ENCODE data around the gene HTD2. TPM values are rescaled to one million over a fixed set of nuclear protein-coding genes. Genes with fewer than 3 reads are reported as not detected.

Gene HTD2
- total RNA-seq, 1 experiment from 2014 or later: 8.2 TPM

GRCh38 chr3:58340594-58341244 is 34.4 kb downstream of the HTD2 start:
- Histone ChIP-seq H3K9me3 (no peaks in the 10 kb centered on the region), H3K4me3 (ENCODE audit: low read depth, low read length) (no peak overlapping the region), H3K36me3 (ENCODE audit: control insufficient read depth, insufficient read depth, low read length) (no peaks in the 10 kb centered on the region), H3K4me1 (no peaks in the 10 kb centered on the region), H3K27me3 (replicated peaks; ENCODE audit: control insufficient read depth, insufficient read depth, low read length) (no peaks in the 10 kb centered on the region)
- no peaks in the 10 kb centered on the region for H3K4me1 Mint-ChIP-seq (ENCODE audit: low read depth, unreplicated experiment)
- H3K36me3 Mint-ChIP-seq (ENCODE audit: insufficient read depth, unreplicated experiment): peaks cover 5% of the 10 kb centered on the region
- H3K27me3 Mint-ChIP-seq (ENCODE audit: insufficient read depth, unreplicated experiment): no peaks in the 10 kb centered on the region
- H3K9me3 Mint-ChIP-seq (ENCODE audit: unreplicated experiment): no peaks in the 10 kb centered on the region
- H3K27ac Mint-ChIP-seq (ENCODE audit: unreplicated experiment): no peak overlapping the region
- no peak overlapping the region for H3K4me3 Mint-ChIP-seq (ENCODE audit: unreplicated experiment)
- CTCF ChIA-PET: no interaction called here
- intact Hi-C loops (cut with micrococcal nuclease; ENCODE audit: unreplicated experiment): no loop called here
- no TSS peak for BruUV-seq (replicated peaks)
- POLR2A ChIA-PET: no interaction called here
- DNase-seq: no peak
- TF ChIP-seq, protein P1, sequence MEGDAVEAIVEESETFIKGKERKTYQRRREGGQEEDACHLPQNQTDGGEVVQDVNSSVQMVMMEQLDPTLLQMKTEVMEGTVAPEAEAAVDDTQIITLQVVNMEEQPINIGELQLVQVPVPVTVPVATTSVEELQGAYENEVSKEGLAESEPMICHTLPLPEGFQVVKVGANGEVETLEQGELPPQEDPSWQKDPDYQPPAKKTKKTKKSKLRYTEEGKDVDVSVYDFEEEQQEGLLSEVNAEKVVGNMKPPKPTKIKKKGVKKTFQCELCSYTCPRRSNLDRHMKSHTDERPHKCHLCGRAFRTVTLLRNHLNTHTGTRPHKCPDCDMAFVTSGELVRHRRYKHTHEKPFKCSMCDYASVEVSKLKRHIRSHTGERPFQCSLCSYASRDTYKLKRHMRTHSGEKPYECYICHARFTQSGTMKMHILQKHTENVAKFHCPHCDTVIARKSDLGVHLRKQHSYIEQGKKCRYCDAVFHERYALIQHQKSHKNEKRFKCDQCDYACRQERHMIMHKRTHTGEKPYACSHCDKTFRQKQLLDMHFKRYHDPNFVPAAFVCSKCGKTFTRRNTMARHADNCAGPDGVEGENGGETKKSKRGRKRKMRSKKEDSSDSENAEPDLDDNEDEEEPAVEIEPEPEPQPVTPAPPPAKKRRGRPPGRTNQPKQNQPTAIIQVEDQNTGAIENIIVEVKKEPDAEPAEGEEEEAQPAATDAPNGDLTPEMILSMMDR (IDR thresholded peaks at IDR 0.05; ENCODE audit: insufficient read depth in 1 of 2, low read depth in 1 of 2, low read length in 1 of 2, severe bottlenecking in 1 of 2, unreplicated experiment in 1 of 2): no peak

DNA sequence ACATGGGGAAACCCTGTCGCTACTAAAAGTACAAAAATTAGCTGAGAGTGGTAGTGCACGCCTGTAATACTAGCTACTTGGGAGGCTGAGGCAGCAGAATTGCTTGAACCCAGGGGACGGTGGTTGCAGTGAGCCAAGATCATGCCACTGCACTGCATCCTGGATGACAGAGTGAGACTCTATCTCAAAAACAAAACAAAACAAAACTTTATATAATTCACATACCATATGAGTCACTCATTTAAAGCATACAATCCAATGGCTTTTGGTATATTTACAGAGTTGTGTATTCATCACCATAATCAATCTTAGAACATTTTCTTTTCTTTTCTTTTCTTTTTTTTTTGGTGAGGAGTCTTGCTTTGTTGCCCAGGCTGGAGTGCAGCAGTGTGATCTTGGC is 35.1 kb downstream of the HTD2 start:
- no peaks in the 10 kb centered on the region for H3K36me3 ChIP-seq (ENCODE audit: control insufficient read depth, insufficient read depth, low read length)
- no peaks in the 10 kb centered on the region for H3K4me1 Mint-ChIP-seq (ENCODE audit: low read depth, unreplicated experiment)
- intact Hi-C loops (cut with micrococcal nuclease; ENCODE audit: unreplicated experiment): no loop called here
- H3K27me3 ChIP-seq (replicated peaks; ENCODE audit: control insufficient read depth, insufficient read depth, low read length): no peaks in the 10 kb centered on the region
- ChIA-PET CTCF (no interaction called here), POLR2A (no interaction called here)
- TF ChIP-seq, protein P1 (IDR thresholded peaks at IDR 0.05; ENCODE audit: insufficient read depth in 1 of 2, low read depth in 1 of 2, low read length in 1 of 2, severe bottlenecking in 1 of 2, unreplicated experiment in 1 of 2): no peak
- H3K4me3 Mint-ChIP-seq (ENCODE audit: unreplicated experiment): no peak overlapping the region
- no peak overlapping the region for H3K4me3 ChIP-seq (ENCODE audit: low read depth, low read length)
- no peak for DNase-seq
- H3K4me1 ChIP-seq: no peaks in the 10 kb centered on the region
- no TSS peak for BruUV-seq (replicated peaks)
- H3K27ac Mint-ChIP-seq (ENCODE audit: unreplicated experiment): no peak overlapping the region
- H3K27me3 Mint-ChIP-seq (ENCODE audit: insufficient read depth, unreplicated experiment): no peaks in the 10 kb centered on the region
- no peaks in the 10 kb centered on the region for H3K9me3 ChIP-seq
- peaks cover 5% of the 10 kb centered on the region for H3K36me3 Mint-ChIP-seq (ENCODE audit: insufficient read depth, unreplicated experiment)
- no peaks in the 10 kb centered on the region for H3K9me3 Mint-ChIP-seq (ENCODE audit: unreplicated experiment)

DNA sequence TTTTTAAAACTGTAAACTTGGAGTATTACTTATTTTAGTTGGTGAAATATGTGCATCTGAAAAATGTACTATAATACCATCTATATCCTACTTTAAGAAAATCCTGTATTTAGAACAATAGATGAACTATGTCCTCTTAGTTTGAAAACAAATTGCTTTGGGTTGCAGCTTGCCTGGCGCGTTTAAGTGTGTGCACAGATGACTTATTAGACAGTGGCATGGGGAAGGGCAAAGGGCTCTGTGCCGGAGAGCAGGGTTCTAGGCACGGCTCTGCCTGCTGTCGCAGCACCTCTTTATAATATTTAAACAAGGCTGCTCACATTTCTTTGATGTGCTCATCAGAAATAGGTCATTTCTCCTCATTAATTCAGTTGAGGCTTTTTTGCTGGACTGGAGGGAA is 36.4 kb downstream of the HTD2 start:
- Mint-ChIP-seq H3K4me1 (ENCODE audit: low read depth, unreplicated experiment) (no peaks in the 10 kb centered on the region), H3K4me3 (ENCODE audit: unreplicated experiment) (no peak overlapping the region), H3K9me3 (ENCODE audit: unreplicated experiment) (no peaks in the 10 kb centered on the region), H3K27ac (ENCODE audit: unreplicated experiment) (no peak overlapping the region), H3K27me3 (ENCODE audit: insufficient read depth, unreplicated experiment) (no peaks in the 10 kb centered on the region), H3K36me3 (ENCODE audit: insufficient read depth, unreplicated experiment) (peaks cover 5% of the 10 kb centered on the region)
- no peak overlapping the region for H3K4me3 ChIP-seq (ENCODE audit: low read depth, low read length)
- TF ChIP-seq, protein P1 (IDR thresholded peaks at IDR 0.05; ENCODE audit: insufficient read depth in 1 of 2, low read depth in 1 of 2, low read length in 1 of 2, severe bottlenecking in 1 of 2, unreplicated experiment in 1 of 2): no peak
- intact Hi-C loops (cut with micrococcal nuclease; ENCODE audit: unreplicated experiment): no loop called here
- H3K4me1 ChIP-seq: no peaks in the 10 kb centered on the region
- no peaks in the 10 kb centered on the region for H3K36me3 ChIP-seq (ENCODE audit: control insufficient read depth, insufficient read depth, low read length)
- no TSS peak for BruUV-seq (replicated peaks)
- no peak for DNase-seq
- ChIA-PET POLR2A (no interaction called here), CTCF (no interaction called here)
- H3K9me3 ChIP-seq: no peaks in the 10 kb centered on the region
- H3K27me3 ChIP-seq (replicated peaks; ENCODE audit: control insufficient read depth, insufficient read depth, low read length): no peaks in the 10 kb centered on the region
